Ishikawa (cell line): Measurements from ENCODE around the gene ATG16L1.

Experiments used
- CEBPB ChIP-seq: IDR thresholded peaks from 2 replicates; pipeline ENCODE4 v1.6.1; 2012
- EGR1 ChIP-seq: IDR thresholded peaks from 2 replicates; pipeline ENCODE4 v1.6.1; 2012
- MAX ChIP-seq: IDR thresholded peaks from 2 replicates; pipeline ENCODE4 v1.6.1; 2012
- RAD21 ChIP-seq: IDR thresholded peaks from 2 replicates; pipeline ENCODE4 v1.6.1; 2012; ENCODE audit warnings: low read depth
- REST ChIP-seq: IDR thresholded peaks from 2 replicates; pipeline ENCODE4 v1.6.1; 2012; ENCODE audit warnings: low read depth, mild to moderate bottlenecking
- TAF1 ChIP-seq: IDR thresholded peaks from 2 replicates; pipeline ENCODE4 v1.6.1; 2012; ENCODE audit warnings: low read depth, mild to moderate bottlenecking
- TCF12 ChIP-seq: IDR thresholded peaks from 2 replicates; pipeline ENCODE4 v1.6.1; 2012; ENCODE audit warnings: low read depth
- YY1 ChIP-seq: IDR thresholded peaks from 2 replicates; pipeline ENCODE4 v1.6.1; 2012; ENCODE audit warnings: low read depth
- ZBTB7A ChIP-seq: IDR thresholded peaks from 2 replicates; pipeline ENCODE4 v1.6.1; 2012; ENCODE audit warnings: low read depth

GRCh38 chr2:233203060-233203459, 48.4 kb upstream of the ATG16L1 start:
- TF ChIP-seq YY1 (no peak), TAF1 (no peak), EGR1 (no peak), ZBTB7A (no peak), TCF12 (no peak), REST (no peak), MAX (no peak), RAD21 (no peak), CEBPB (no peak)
